Activated CD4-positive, CD25-positive, alpha-beta regulatory T cell treated with anti-CD3 and anti-CD28 coated beads, Interleukin-2, amount 50 U/mL, for 16 hours (primary cell): ENCODE results near the gene CFAP46.
"Not testable (repeated sequence)": the region's sequence is repeated elsewhere in the genome, so short reads cannot be mapped to it uniquely, and the experiment has no call there.

Experiments
- DNase-seq: peaks from one replicate; pipeline ENCODE4 v3.0.0-alpha.2; 2020; ENCODE audit warnings: low read depth, low spot score

CFAP46 gene

GRCh38 chr10:132774181-132774901, 168.0 kb downstream of the CFAP46 start:
- no peak for DNase-seq

GRCh38 chr10:132772816-132773215, 169.6 kb downstream of the CFAP46 start:
- DNase-seq = not testable (repeated sequence)

- DNase-seq = no peak
Observed at GRCh38 chr10:132770061-132771021, 172.0 kb downstream of the CFAP46 start.

- no peak for DNase-seq
Observed at GRCh38 chr10:132768346-132769248, 173.8 kb downstream of the CFAP46 start.

GRCh38 chr10:132766291-132766690, 176.1 kb downstream of the CFAP46 start:
- no peak for DNase-seq

- DNase-seq = no peak
Observed at GRCh38 chr10:132765435-132765834, 176.9 kb downstream of the CFAP46 start.

GRCh38 chr10:132764108-132764507, 178.3 kb downstream of the CFAP46 start:
- no peak for DNase-seq

GRCh38 chr10:132763545-132763944, 178.8 kb downstream of the CFAP46 start:
- no peak for DNase-seq

GRCh38 chr10:132762267-132762666, 180.1 kb downstream of the CFAP46 start:
- DNase-seq = no peak

GRCh38 chr10:132761395-132762060, 180.8 kb downstream of the CFAP46 start:
- no peak for DNase-seq

- no peak for DNase-seq
Observed at GRCh38 chr10:132758865-132759264, 183.5 kb downstream of the CFAP46 start.
